Raji (cell line): ENCODE data around the gene CTSK.

ENCODE experiments used
- POLR2A ChIP-seq: IDR thresholded peaks from 2 replicates; pipeline ENCODE4 v1.6.1; 2011; ENCODE audit warnings: low read depth, low read length, control low read depth; ENCODE audit not compliant: insufficient read depth

Gene CTSK

GRCh38 chr1:150808846-150809245 lies 786 bp upstream of the CTSK start:
- TF ChIP-seq POLR2A, result no peak

- no peak for TF ChIP-seq POLR2A
These were observed 624 bp downstream of the CTSK start for GRCh38 chr1:150807249-150808023.

GRCh38 chr1:150805899-150806298 lies 2.2 kb downstream of the CTSK start:
- no peak for TF ChIP-seq POLR2A

- no peak for TF ChIP-seq POLR2A
These were observed 3.4 kb downstream of the CTSK start for GRCh38 chr1:150804671-150805070.

- TF ChIP-seq POLR2A, result no peak
These were observed 9.0 kb downstream of the CTSK start for GRCh38 chr1:150799089-150799488.

GRCh38 chr1:150798525-150798924 lies 9.5 kb downstream of the CTSK start:
- no peak for TF ChIP-seq POLR2A

GRCh38 chr1:150796374-150796773 lies 11.7 kb downstream of the CTSK start:
- TF ChIP-seq POLR2A, result no peak

- no peak for TF ChIP-seq POLR2A
These were observed 14.8 kb downstream of the CTSK start for GRCh38 chr1:150793221-150793620.

- TF ChIP-seq POLR2A, result no peak
These were observed 16.5 kb downstream of the CTSK start for GRCh38 chr1:150791585-150791984.

- TF ChIP-seq POLR2A, result no peak
These were observed 18.7 kb downstream of the CTSK start for GRCh38 chr1:150789396-150789795.

GRCh38 chr1:150788946-150789345 lies 19.1 kb downstream of the CTSK start:
- no peak for TF ChIP-seq POLR2A

GRCh38 chr1:150787455-150787854 lies 20.6 kb downstream of the CTSK start:
- no peak for TF ChIP-seq POLR2A

- TF ChIP-seq POLR2A, result no peak
These were observed 27.6 kb downstream of the CTSK start for GRCh38 chr1:150780510-150780909.

- no peak for TF ChIP-seq POLR2A
These were observed 29.7 kb downstream of the CTSK start for GRCh38 chr1:150778409-150778808.

GRCh38 chr1:150777544-150777943 lies 30.5 kb downstream of the CTSK start:
- TF ChIP-seq POLR2A, result no peak

- no peak for TF ChIP-seq POLR2A
These were observed 32.8 kb downstream of the CTSK start for GRCh38 chr1:150775276-150775675.

- TF ChIP-seq POLR2A, result no peak
These were observed 35.7 kb downstream of the CTSK start for GRCh38 chr1:150772326-150772725.
